ENCODE results near the gene ZNF396.

- TF ChIP-seq CTCF (IDR thresholded peaks at IDR 0.05; ENCODE audit: insufficient read depth, low read depth, low read length) (no peak), EZH2 (IDR thresholded peaks at IDR 0.05; ENCODE audit: insufficient read depth, low read length) (no peak)
These were observed 1.4 kb upstream of the ZNF396 start for GRCh38 chr18:35378574-35378896.
